Upper lobe of right lung (tissue), 1 donor: Measurements from ENCODE around the gene ZDHHC3. TPM values are rescaled to one million over a fixed set of nuclear protein-coding genes. Genes with fewer than 3 reads are reported as not detected.

Experiments used
- ATAC-seq: fragments of 200-7000 bp; cut with Tn5 transposase; one replicate; pipeline ENCODE4 v1.9.1; 2020; ENCODE audit warnings: mild to moderate bottlenecking, moderate library complexity
- DNase-seq: peaks from one replicate; pipeline ENCODE4 v3.0.0-alpha.2; 2020
- H3K27ac ChIP-seq: fragments of 200-600 bp; one replicate; pipeline ENCODE4 v1.8.0; 2022
- H3K27me3 ChIP-seq: fragments of 200-600 bp; one replicate; pipeline ENCODE4 v1.8.0; 2022; ENCODE audit warnings: mild to moderate bottlenecking
- H3K36me3 ChIP-seq: fragments of 200-600 bp; one replicate; pipeline ENCODE4 v1.8.0; 2022
- H3K4me1 ChIP-seq: fragments of 200-600 bp; one replicate; pipeline ENCODE4 v1.8.0; 2022
- H3K4me3 ChIP-seq: fragments of 200-600 bp; one replicate; pipeline ENCODE4 v1.8.0; 2022; ENCODE audit warnings: mild to moderate bottlenecking
- H3K9me3 ChIP-seq: fragments of 200-600 bp; one replicate; pipeline ENCODE4 v1.8.0; 2022
- CTCF ChIP-seq: fragments of 200-600 bp; IDR thresholded peaks from one replicate; pipeline ENCODE4 v1.8.0; 2022; ENCODE audit warnings: antibody characterized with exemption
- intact Hi-C: fragments of 100-400 bp; cut with DNase I; formaldehyde crosslinking; loops from one replicate; pipeline ENCODE4 v1.11.0; 2022
- total RNA-seq: library from RNA; stranded (reverse); fragmentation: NEBNext Ultra II Directional; extraction: Animal tissue kit (Norgen Biotek cat#: 25700); gene quantifications from one replicate; pipeline ENCODE4 v1.2.1, GENCODE V29; 2021
- donor health status: DM: no; HTN: yes; CAD: no; lungs with severe emphysema.

Gene ZDHHC3
- total RNA-seq, 1 donor from 2014 or later: 125 TPM

- Histone ChIP-seq H3K4me3 (no peak overlapping the region), H3K9me3 (no peaks in the 10 kb centered on the region), H3K4me1 (peaks cover 35% of the 10 kb centered on the region), H3K27ac (peak overlapping the region; percentile 81), H3K27me3 (no peaks in the 10 kb centered on the region), H3K36me3 (peaks cover 34% of the 10 kb centered on the region)
- no peak for TF ChIP-seq CTCF
- DNase-seq: no peak
- intact Hi-C loops: no loop called here
- ATAC-seq: no peak
Observed at GRCh38 chr3:45009868-45010267, 33.9 kb upstream of the ZDHHC3 start.

GRCh38 chr3:45008117-45008516 is 32.1 kb upstream of the ZDHHC3 start:
- Histone ChIP-seq H3K4me3 (no peak overlapping the region), H3K4me1 (peaks cover 31% of the 10 kb centered on the region), H3K27me3 (no peaks in the 10 kb centered on the region), H3K9me3 (no peaks in the 10 kb centered on the region), H3K27ac (no peak overlapping the region), H3K36me3 (peaks cover 37% of the 10 kb centered on the region)
- no peak for TF ChIP-seq CTCF
- ATAC-seq: no peak
- no peak for DNase-seq
- intact Hi-C loops: no loop called here

- no peak for TF ChIP-seq CTCF
- H3K27me3 ChIP-seq: no peaks in the 10 kb centered on the region
- ATAC-seq (no peak), DNase-seq (no peak)
- H3K36me3 ChIP-seq: peaks cover 30% of the 10 kb centered on the region
- intact Hi-C loops: no loop called here
- H3K4me3 ChIP-seq: no peak overlapping the region
- H3K4me1 ChIP-seq: peaks cover 21% of the 10 kb centered on the region
- H3K27ac ChIP-seq: no peak overlapping the region
- no peaks in the 10 kb centered on the region for H3K9me3 ChIP-seq
Observed at GRCh38 chr3:45007091-45007490, 31.1 kb upstream of the ZDHHC3 start.

- H3K4me1 ChIP-seq: no peaks in the 10 kb centered on the region
- intact Hi-C loops: no loop called here
- H3K9me3 ChIP-seq: no peaks in the 10 kb centered on the region
- H3K27ac ChIP-seq: no peak overlapping the region
- peaks cover 58% of the 10 kb centered on the region for H3K36me3 ChIP-seq
- ATAC-seq (no peak), DNase-seq (no peak)
- no peaks in the 10 kb centered on the region for H3K27me3 ChIP-seq
- TF ChIP-seq CTCF: no peak
- no peak overlapping the region for H3K4me3 ChIP-seq
Observed at GRCh38 chr3:45003859-45004258, 27.9 kb upstream of the ZDHHC3 start.

- no peak for TF ChIP-seq CTCF
- no peaks in the 10 kb centered on the region for H3K4me1 ChIP-seq
- H3K36me3 ChIP-seq: peaks cover 63% of the 10 kb centered on the region
- DNase-seq (no peak), ATAC-seq (no peak)
- intact Hi-C loops: no loop called here
- no peak overlapping the region for H3K27ac ChIP-seq
- no peaks in the 10 kb centered on the region for H3K27me3 ChIP-seq
- no peak overlapping the region for H3K4me3 ChIP-seq
- H3K9me3 ChIP-seq: no peaks in the 10 kb centered on the region
Observed at GRCh38 chr3:45003406-45003805, 27.4 kb upstream of the ZDHHC3 start.

DNA sequence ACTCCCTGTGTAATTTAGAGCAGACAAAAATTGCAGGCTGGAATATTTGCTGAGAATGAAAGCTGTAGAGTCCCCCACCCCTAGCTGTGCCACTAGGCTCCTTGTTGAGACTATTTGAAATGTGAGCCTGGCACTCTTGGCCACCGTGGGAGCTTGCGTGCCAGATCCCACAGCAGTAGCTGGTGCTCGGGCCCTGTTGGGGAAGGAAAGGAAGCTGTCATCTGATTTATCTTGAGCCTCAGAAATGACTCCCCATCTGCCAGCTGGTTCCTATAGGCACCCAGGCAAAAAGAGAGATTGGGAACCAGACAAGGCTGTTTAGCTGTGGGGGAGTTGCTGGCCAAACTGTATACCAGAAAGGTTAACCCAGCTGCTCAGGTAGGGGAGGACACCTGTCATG is 26.7 kb upstream of the ZDHHC3 start:
- no peak for ATAC-seq
- DNase-seq: no peak
- Histone ChIP-seq H3K4me1 (no peaks in the 10 kb centered on the region), H3K36me3 (peaks cover 67% of the 10 kb centered on the region), H3K27ac (no peak overlapping the region), H3K4me3 (no peak overlapping the region), H3K9me3 (no peaks in the 10 kb centered on the region), H3K27me3 (no peaks in the 10 kb centered on the region)
- no peak for TF ChIP-seq CTCF
- intact Hi-C loops: no loop called here
